IPS-15b (cell line): Measurements from ENCODE around the gene PPP1R7.
"Not testable (repeated sequence)": the region's sequence is repeated elsewhere in the genome, so short reads cannot be mapped to it uniquely, and the experiment has no call there.

Source experiments
- H3K27me3 ChIP-seq: one replicate; pipeline ENCODE4 v1.6.1; 2013; ENCODE audit warnings: low read length; ENCODE audit not compliant: control insufficient read depth, insufficient read depth
- H3K36me3 ChIP-seq: one replicate; pipeline ENCODE4 v1.6.1; 2013; ENCODE audit warnings: low read length; ENCODE audit not compliant: control insufficient read depth, insufficient read depth
- H3K4me1 ChIP-seq: one replicate; pipeline ENCODE4 v1.6.1; 2013; ENCODE audit warnings: mild to moderate bottlenecking, low read length; ENCODE audit not compliant: control insufficient read depth, insufficient read depth
- H3K4me3 ChIP-seq: one replicate; pipeline ENCODE4 v1.5.1; 2013; ENCODE audit warnings: low read depth, low read length
- H3K9ac ChIP-seq: one replicate; pipeline ENCODE4 v1.6.1; 2013; ENCODE audit warnings: low read depth, mild to moderate bottlenecking, low read length
- H3K9me3 ChIP-seq: one replicate; pipeline ENCODE4 v1.6.1; 2013; ENCODE audit warnings: mild to moderate bottlenecking, low read length; ENCODE audit not compliant: control insufficient read depth, insufficient read depth

PPP1R7 gene

DNA sequence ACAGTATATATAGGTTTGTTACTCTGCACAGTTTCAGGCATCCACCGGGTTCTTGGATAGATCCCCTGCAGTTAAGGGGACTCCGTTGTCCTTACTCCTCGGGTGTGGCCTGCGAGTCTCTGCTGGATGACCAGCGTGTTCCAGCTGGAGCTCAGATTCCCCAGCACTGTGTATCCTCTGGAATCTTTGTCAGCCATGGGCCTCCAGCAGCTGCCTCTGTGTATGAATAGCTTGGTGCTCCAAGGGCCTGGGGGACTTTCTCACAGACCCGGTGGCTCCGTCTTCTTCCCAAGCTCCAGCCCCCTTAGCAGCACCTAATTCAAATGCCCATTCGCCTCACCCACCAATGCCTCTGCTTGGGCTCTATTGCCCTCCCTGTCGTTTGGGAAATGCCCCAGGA, 44.5 kb downstream of the PPP1R7 start:
- no peaks in the 10 kb centered on the region for H3K36me3 ChIP-seq
- no peaks in the 10 kb centered on the region for H3K27me3 ChIP-seq
- no peak overlapping the region for H3K9ac ChIP-seq
- H3K9me3 ChIP-seq, result no peaks in the 10 kb centered on the region
- no peaks in the 10 kb centered on the region for H3K4me1 ChIP-seq
- H3K4me3 ChIP-seq, result no peak overlapping the region

DNA sequence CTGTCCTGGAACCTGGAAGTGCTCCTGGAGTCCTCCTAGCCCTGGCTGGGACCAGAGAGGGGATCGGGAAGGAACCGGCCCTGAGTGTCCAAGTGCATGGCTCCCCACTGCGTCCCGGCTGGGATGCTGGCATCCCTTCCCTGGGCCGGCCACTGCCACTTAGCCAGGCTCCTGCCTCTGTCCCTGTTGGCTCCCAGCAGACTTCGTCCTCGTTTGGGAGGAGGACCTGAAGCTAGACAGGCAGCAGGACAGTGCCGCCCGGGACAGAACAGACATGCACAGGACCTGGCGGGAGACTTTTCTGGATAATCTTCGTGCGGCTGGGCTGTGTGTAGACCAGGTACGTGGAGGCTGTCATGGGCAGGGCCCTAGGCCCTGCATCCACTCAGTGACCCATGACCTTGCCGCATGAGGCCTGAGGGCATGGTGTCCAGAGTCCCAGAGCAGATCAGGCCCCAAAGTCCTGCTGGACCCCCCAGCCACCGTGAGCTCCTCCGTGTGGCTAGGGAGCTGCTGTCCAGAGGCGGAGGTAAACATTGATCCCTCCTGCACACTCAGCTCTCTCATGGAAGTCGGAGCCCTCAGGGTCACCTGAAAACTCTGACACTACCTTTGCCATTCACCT, 45.4 kb downstream of the PPP1R7 start:
- Histone ChIP-seq H3K36me3 (no peaks in the 10 kb centered on the region), H3K4me3 (no peak overlapping the region), H3K27me3 (no peaks in the 10 kb centered on the region), H3K9me3 (no peaks in the 10 kb centered on the region), H3K9ac (no peak overlapping the region), H3K4me1 (no peaks in the 10 kb centered on the region)

DNA sequence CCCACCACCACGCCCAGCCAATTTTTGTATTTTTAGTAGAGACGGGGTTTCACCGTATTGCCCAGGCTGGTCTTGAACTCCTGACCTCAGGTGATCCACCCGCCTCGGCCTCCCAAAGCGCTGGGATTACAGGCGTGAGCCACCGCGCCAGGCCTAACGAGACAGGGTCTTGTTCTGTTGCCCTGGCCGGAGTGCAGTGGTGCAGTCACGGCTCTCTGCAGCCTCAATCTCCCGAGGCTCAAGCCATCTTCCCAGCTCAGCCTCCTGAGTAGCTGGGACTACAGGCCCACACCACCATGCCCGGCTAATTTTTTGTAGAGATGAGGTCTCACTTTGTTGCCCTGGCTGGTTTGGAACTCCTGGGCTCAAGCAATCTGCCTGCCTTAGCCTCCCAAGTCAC, 47.0 kb downstream of the PPP1R7 start:
- not testable (repeated sequence) for H3K9me3 ChIP-seq, H3K36me3 ChIP-seq, H3K9ac ChIP-seq, H3K4me3 ChIP-seq, H3K27me3 ChIP-seq, H3K4me1 ChIP-seq

DNA sequence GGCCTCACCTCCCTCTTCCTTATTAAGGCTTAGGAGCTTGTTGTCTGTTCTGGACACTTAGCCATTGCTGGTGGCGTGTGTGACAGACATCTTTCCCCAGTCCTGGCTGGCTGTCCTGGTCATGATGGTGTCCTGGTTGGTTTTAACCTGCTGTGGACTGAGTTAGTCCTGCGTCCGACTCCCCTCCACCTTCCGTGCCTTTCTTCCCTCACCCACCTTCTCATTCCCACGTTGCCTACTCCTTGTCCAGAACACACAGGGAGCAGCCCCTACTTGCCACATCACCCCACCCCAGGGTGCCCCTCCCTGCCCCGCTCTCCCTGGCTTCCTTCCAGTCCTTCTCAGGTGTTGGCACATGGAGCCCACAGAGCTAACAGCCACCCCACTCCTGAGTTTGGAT, 47.7 kb downstream of the PPP1R7 start:
- H3K9ac ChIP-seq, result no peak overlapping the region

DNA sequence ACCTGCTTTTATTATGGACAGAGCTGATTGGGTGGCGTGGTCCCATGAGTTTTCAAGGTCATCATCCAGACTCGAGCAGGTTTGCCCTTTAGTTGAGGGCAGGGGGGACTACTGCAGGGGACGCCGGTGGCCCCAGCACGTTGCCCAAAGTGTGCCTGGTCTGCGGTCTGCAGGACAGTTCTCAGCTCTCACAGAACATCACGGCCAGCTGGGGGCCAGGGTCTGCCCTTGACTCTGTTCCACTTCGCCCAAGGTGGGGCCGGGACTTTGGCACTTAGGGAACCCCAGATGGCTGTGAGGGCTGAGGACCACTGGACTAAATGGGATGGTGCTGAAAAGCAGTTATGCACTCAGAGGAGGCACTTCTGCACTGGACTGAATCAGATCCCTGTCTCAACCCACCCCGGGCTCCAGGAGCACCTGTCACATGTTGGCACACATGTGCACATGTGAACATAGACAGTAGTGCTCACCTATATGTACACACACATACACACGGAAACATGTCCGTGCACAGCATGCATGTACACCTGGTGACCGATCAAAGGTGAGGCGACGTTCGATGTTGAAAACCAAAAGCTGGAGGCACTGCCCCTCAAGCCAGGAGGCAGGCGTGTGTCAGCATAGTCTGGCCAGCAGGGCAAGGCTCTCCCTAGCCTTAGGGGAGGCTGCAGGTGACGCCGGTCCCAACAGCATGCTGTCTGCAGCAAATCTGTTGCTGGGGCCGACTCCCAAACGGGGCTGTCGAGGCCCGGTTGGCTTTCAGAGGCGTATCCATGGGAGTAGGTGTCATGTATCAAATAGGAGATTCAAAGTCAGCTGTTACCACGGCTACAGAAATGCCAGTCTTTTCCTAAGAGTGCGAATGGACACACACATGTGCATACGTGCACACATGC, 48.4 kb downstream of the PPP1R7 start:
- Histone ChIP-seq H3K27me3 (no peaks in the 10 kb centered on the region), H3K36me3 (no peaks in the 10 kb centered on the region), H3K9me3 (no peaks in the 10 kb centered on the region)

More for the DNA sequence above, 47.7 kb downstream of the PPP1R7 start:
- Histone ChIP-seq H3K27me3 (no peaks in the 10 kb centered on the region), H3K4me1 (no peaks in the 10 kb centered on the region), H3K36me3 (no peaks in the 10 kb centered on the region), H3K9me3 (no peaks in the 10 kb centered on the region), H3K4me3 (no peak overlapping the region)

DNA sequence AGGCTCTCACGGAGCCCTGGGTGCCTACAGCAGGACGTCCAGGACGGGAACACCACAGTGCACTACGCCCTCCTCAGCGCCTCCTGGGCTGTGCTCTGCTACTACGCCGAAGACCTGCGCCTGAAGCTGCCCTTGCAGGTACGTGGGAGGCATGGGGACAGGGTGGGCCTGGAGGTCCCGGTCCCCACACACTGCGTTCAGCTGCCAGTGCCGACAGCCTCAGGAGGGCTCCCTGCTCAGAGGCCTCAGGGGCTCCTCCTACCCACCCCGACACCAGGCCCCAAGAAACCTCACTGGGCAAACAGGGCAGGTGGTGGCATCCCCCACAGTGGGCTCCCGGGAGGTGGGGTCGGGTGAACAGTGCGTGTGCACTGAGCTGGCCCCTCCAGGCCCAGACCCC, 49.0 kb downstream of the PPP1R7 start:
- Histone ChIP-seq H3K4me1 (no peaks in the 10 kb centered on the region), H3K9ac (no peak overlapping the region), H3K27me3 (no peaks in the 10 kb centered on the region), H3K4me3 (no peak overlapping the region), H3K36me3 (no peaks in the 10 kb centered on the region), H3K9me3 (no peaks in the 10 kb centered on the region)

More for the DNA sequence above, 48.4 kb downstream of the PPP1R7 start:
- Histone ChIP-seq H3K9ac (no peak overlapping the region), H3K4me3 (no peak overlapping the region), H3K4me1 (no peaks in the 10 kb centered on the region)

DNA sequence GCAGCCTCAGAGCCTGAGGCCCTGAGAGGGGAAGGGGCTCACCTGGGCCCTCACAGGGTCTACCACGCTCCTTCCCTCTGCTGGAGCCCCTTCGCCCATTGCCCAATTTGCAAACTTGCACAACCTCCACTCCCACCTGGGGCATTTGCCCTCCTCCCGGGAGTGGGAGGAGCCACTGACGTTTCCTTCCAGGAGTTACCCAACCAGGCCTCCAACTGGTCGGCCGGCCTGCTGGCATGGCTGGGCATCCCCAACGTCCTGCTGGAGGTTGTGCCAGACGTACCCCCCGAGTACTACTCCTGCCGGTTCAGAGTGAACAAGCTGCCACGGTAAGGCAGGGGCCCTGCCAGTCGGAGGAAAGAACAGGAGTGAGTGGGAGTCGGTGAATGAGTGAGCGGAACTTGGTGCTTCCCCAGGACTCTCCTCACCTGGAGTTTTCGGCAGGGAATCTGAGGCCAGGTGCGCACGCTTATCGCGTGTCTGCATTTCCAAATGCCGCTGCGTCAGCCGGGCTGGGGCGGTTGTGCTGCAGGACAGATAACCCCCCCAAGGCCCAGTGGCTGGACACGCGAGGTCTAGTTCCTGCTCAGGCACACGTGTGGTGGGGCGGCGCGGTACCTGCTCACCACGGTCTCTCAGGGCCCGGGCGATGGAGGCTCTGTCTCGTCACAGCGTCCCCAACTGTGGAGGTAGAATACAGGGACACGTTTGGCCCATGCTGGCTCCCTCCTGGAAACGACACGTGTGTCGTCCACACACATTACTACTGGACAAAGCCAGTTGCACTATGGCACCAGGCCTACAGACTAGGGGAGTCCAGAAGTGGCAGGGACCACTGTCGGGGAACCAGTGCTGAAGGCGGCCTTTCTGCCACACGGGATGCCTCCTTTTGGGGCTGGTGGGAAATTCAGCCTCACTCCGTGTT, 49.9 kb downstream of the PPP1R7 start:
- H3K4me1 ChIP-seq, result no peaks in the 10 kb centered on the region
- no peaks in the 10 kb centered on the region for H3K9me3 ChIP-seq
- no peaks in the 10 kb centered on the region for H3K36me3 ChIP-seq
- H3K27me3 ChIP-seq, result no peaks in the 10 kb centered on the region
- no peak overlapping the region for H3K9ac ChIP-seq
- H3K4me3 ChIP-seq, result no peak overlapping the region

DNA sequence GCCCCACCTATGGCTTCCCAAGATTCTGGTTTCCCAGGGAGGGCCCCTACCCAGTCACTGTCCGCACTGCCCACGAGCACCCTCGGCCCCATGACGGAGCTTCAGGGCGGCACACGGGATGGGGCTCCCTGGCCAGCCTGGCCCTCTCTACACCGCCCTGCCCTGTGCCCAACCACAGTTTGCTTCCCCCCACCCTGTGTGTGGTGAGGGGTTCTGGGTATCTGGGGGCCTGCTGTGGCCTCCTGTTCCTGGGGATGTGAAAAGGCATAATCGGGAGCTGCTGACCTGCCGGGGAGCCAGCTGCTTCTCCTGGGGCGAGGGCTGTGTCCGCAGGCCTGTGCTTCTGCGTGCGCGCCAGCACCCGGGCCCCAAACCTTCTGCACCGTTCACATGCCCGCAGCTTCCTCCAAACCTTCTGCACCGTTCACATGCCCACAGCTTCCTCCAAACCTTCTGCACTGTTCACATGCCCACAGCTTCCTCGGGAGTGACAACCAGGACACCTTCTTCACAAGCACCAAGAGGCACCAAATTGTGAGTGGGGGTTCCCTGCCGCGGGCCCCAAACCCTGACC, 50.6 kb downstream of the PPP1R7 start:
- no peaks in the 10 kb centered on the region for H3K27me3 ChIP-seq
- no peaks in the 10 kb centered on the region for H3K9me3 ChIP-seq
- H3K4me1 ChIP-seq, result no peaks in the 10 kb centered on the region
- no peak overlapping the region for H3K9ac ChIP-seq
- no peak overlapping the region for H3K4me3 ChIP-seq
- H3K36me3 ChIP-seq, result no peaks in the 10 kb centered on the region

DNA sequence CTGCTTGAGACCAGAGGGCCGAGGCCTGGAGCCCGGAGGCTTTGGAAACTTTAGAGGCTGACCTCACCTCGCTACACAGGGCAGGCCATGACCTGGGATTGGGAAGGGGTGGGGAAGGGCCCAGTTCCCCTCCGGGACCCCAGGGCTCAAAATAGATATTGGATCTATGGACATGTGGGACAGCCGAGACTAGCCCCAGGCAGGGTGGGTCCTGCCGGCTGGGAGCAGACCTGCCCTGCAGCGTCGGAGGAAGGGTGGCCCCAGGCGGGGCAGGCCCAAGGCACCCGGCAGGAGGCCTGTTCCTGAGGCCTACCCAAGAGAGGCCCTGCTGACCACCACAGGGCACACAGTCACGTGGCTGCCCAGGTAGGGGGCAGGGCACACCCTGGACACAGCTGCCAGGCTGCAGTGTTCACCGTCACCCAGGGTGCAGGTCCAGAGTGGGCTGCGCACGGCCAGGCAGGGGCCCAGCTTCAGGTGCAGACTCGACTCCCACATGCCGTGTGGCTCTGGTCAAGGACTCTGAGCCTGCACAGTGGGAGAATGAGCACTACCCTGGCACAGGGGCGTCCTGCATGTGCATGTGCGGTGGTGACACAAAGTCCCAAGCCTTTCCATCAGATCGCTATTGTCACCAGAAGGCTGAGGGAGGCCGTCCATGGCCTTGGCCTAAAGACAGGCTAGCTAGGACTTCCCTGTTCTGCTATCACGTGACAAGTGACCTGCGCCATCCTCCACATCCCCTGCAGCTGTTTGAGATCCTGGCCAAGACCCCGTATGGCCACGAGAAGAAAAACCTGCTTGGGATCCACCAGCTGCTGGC, 51.4 kb downstream of the PPP1R7 start:
- Histone ChIP-seq H3K27me3 (no peaks in the 10 kb centered on the region), H3K9me3 (no peaks in the 10 kb centered on the region), H3K36me3 (no peaks in the 10 kb centered on the region), H3K4me3 (no peak overlapping the region), H3K9ac (no peak overlapping the region), H3K4me1 (no peaks in the 10 kb centered on the region)

DNA sequence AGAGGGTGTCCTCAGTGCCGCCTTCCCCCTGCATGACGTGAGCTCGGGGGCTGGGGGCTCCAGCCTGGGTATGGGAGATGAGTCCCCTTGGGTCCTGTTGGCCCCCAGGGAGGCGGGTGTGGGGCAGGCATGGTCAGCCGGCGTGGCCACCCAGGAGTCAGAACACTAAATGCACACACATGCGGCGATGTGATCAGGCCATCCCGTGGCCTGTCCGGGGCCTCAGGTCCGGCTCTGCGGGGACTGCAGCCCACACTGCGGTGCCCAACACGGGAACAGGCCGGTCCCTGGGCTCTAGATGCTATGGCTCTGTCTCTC, 52.0 kb downstream of the PPP1R7 start:
- no peak overlapping the region for H3K4me3 ChIP-seq
- H3K4me1 ChIP-seq, result no peaks in the 10 kb centered on the region
- H3K36me3 ChIP-seq, result no peaks in the 10 kb centered on the region
- H3K9ac ChIP-seq, result no peak overlapping the region
- H3K27me3 ChIP-seq, result no peaks in the 10 kb centered on the region
- H3K9me3 ChIP-seq, result no peaks in the 10 kb centered on the region

DNA sequence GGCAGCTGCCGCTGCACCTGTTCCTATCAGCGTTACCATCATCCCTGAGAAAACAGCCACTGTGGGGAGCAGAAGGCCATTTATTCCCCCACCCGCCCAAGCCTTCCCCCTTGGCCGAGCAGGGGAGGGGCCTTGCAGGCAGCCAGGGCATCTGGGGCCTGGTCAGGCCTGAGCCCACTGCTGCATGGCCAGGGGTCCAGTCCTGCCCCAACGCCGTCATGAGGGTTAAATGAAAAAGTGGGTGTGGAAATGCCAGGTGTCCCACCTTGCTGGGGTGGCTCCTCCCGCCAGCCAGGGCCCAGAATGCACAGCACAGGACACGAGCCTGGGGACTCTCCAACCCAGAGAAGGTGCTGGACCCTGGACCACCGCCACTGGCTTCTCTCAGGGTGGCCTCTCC, 52.4 kb downstream of the PPP1R7 start:
- H3K4me3 ChIP-seq, result no peak overlapping the region
- no peaks in the 10 kb centered on the region for H3K4me1 ChIP-seq
- no peaks in the 10 kb centered on the region for H3K36me3 ChIP-seq
- no peaks in the 10 kb centered on the region for H3K9me3 ChIP-seq
- H3K9ac ChIP-seq, result no peak overlapping the region
- H3K27me3 ChIP-seq, result no peaks in the 10 kb centered on the region
